Peyer's patch (tissue), 4 donors: ENCODE data around the gene FTO. TPM values are rescaled to one million over a fixed set of nuclear protein-coding genes. Genes with fewer than 3 reads are reported as not detected.

ENCODE experiments used
- DNase-seq, 3 donors: peaks; one replicate each; pipeline ENCODE4 v3.0.0-alpha.2; 2017 to 2019
- H3K27ac ChIP-seq, 4 donors: fragments of 200-600 bp; sonication (generic); one replicate each; pipeline ENCODE4 v1.5.1; 2016 to 2019
- H3K27me3 ChIP-seq, 2 donors: fragments of 200-600 bp; sonication (generic); one replicate each; pipeline ENCODE4 v1.5.1; 2019
- H3K36me3 ChIP-seq, 3 donors: fragments of 200-600 bp; sonication (generic); one replicate each; pipeline ENCODE4 v1.5.1; 2016 to 2019
- H3K4me1 ChIP-seq, 4 donors: fragments of 200-600 bp; sonication (generic); one replicate each; pipeline ENCODE4 v1.5.1; 2016 to 2019
- H3K4me3 ChIP-seq, 4 donors: fragments of 200-600 bp; sonication (generic); 1 replicate in 3 of 4; 2 replicates in 1 of 4; pipeline ENCODE4 v1.5.1; 2016 to 2019; ENCODE audit warnings: mild to moderate bottlenecking in 1 of 4
- H3K9me3 ChIP-seq, 4 donors: fragments of 200-600 bp; sonication (generic); one replicate each; pipeline ENCODE4 v1.5.1; 2016 to 2019; ENCODE audit warnings: mild to moderate bottlenecking in 1 of 4
- CTCF ChIP-seq, 6 experiments: fragments of 450-650 bp in 4 of 6; fragments of 200-600 bp in 2 of 6; sonication (generic) in 1 of 6; IDR thresholded peaks; one replicate each; pipeline ENCODE4 v1.5.1; 2017 to 2019; ENCODE audit warnings: antibody characterized with exemption in 6 of 6, mild to moderate bottlenecking in 3 of 6, moderate library complexity in 1 of 6
- POLR2A ChIP-seq, 2 donors: fragments of 450-650 bp; IDR thresholded peaks; one replicate each; pipeline ENCODE4 v1.5.1; 2017; ENCODE audit warnings: antibody characterized with exemption in 2 of 2, mild to moderate bottlenecking in 2 of 2, moderate library complexity in 2 of 2
- total RNA-seq, 4 donors: library from RNA; depleted of rRNA; stranded (reverse); fragments of >200 nt; gene quantifications; one replicate each; pipeline ENCODE4 v1.1.0, GENCODE V29; 2016

The FTO gene
- total RNA-seq, 4 donors from 2014 or later = 37.0 to 95.7 (median 45.1) TPM

DNA sequence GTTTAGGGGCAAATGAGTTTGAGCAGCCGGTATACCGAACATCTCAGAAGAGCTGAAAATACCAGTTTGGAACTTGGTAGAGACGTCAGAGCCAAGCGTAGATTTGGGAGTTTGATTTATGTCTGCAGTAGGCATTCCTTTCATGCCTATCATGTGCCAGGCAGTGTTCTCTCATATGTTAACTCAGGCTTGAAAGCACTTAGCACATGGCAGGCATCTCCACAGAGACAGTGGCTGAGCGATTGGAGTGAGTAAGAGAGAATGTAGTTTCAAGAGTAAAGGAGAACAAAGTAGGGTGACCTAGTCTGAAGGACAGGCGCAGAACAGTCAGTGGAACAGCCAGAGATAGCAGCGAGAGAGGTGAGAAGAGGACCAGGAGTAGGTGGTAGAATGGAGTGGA is 207.0 kb downstream of the FTO start:
- DNase-seq = no peak
- no peaks in the 10 kb centered on the region for H3K27me3 ChIP-seq
- no peaks in the 10 kb centered on the region for H3K36me3 ChIP-seq
- H3K9me3 ChIP-seq = no peaks in the 10 kb centered on the region
- TF ChIP-seq POLR2A (IDR thresholded peaks at IDR 0.05) (no peak), CTCF (IDR thresholded peaks at IDR 0.05) (no peak)
- H3K4me1 ChIP-seq = peaks cover 0 to 6% (median 0%) of the 10 kb centered on the region in 4 donors
- H3K4me3 ChIP-seq = no peak overlapping the region
- no peak overlapping the region for H3K27ac ChIP-seq

DNA sequence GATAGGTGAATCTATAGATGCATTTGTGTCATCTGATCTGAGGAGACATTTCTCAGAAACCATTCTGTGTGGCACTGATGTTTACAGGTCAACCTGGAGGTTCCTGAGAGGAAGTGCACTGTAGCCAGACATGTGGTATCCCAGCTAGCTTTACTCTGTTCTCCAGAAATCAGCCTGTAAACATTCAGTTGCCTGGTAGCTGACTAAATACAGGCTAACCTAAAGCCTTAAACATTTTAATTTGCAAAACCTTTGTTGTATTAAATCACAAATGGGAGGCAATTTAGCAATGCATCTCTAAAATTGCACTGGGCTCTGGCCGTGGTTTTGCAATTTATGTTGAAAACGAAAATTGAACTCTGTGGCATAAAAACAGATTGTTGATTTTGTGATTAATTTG is 207.6 kb downstream of the FTO start:
- Histone ChIP-seq H3K27ac (no peak overlapping the region), H3K36me3 (no peaks in the 10 kb centered on the region), H3K4me3 (no peak overlapping the region), H3K4me1 (peaks cover 0 to 6% (median 0%) of the 10 kb centered on the region in 4 donors), H3K9me3 (no peaks in the 10 kb centered on the region), H3K27me3 (no peaks in the 10 kb centered on the region)
- no peak for DNase-seq
- TF ChIP-seq POLR2A (IDR thresholded peaks at IDR 0.05) (no peak), CTCF (IDR thresholded peaks at IDR 0.05) (no peak)

DNA sequence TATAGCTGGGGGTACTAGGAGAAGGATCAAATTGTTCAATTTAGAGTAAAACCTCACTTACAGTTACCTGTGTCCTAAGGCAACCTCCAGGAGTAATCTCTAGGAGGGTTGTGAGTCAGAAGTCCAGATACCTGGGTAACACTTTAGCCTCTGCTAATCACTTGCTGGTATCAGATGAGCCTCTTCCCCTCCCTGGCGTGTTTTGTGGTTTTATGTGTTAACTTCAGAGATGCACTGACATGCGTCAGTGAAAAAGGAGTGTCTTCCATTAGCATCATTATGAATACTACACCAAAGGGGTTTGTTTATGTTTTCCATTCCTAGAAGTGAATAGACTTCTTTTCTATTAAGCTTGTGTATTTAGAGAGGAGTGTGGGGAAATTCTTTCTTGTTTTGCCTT is 208.2 kb downstream of the FTO start:
- no peak for DNase-seq
- TF ChIP-seq POLR2A (IDR thresholded peaks at IDR 0.05) = no peak
- Histone ChIP-seq H3K4me3 (no peak overlapping the region), H3K4me1 (peaks cover 0 to 6% (median 0%) of the 10 kb centered on the region in 4 donors), H3K36me3 (no peaks in the 10 kb centered on the region), H3K9me3 (no peaks in the 10 kb centered on the region), H3K27me3 (no peaks in the 10 kb centered on the region), H3K27ac (no peak overlapping the region)

GRCh38 chr16:53913099-53913870 is 209.3 kb downstream of the FTO start:
- Histone ChIP-seq H3K4me3 (no peak overlapping the region), H3K4me1 (peaks cover 0 to 6% (median 0%) of the 10 kb centered on the region in 4 donors), H3K36me3 (no peaks in the 10 kb centered on the region), H3K9me3 (no peaks in the 10 kb centered on the region), H3K27ac (no peak overlapping the region), H3K27me3 (no peaks in the 10 kb centered on the region)
- TF ChIP-seq CTCF (IDR thresholded peaks at IDR 0.05) (no peak), POLR2A (IDR thresholded peaks at IDR 0.05) (no peak)
- no peak for DNase-seq

DNA sequence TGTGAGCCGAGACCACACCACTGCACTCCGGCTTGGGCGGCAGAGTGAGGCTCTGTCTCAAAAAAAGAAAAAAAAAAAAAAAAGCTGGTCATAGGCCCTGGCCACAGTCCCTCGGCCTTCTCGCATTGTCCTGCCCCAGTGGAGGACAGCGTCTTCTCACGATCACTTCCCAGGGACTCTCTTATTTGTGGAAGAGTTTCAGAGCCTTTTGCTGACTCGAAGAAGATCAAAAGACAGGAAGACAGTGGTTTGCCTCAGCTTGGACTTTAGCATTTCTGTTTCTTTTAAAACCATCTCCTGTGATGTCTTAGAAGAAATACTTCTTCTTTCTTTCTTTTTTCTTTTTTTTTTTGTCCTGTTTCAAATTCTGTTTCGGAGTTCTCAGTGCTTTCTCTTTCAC is 210.0 kb downstream of the FTO start:
- DNase-seq = no peak
- TF ChIP-seq CTCF (IDR thresholded peaks at IDR 0.05) (no peak), POLR2A (IDR thresholded peaks at IDR 0.05) (no peak)
- Histone ChIP-seq H3K36me3 (no peaks in the 10 kb centered on the region), H3K27me3 (no peaks in the 10 kb centered on the region), H3K27ac (no peak overlapping the region), H3K4me1 (peaks cover 0 to 6% (median 0%) of the 10 kb centered on the region in 4 donors), H3K9me3 (no peaks in the 10 kb centered on the region), H3K4me3 (no peak overlapping the region)

GRCh38 chr16:53914736-53915135 is 210.8 kb downstream of the FTO start:
- peaks cover 0 to 6% (median 0%) of the 10 kb centered on the region in 4 donors for H3K4me1 ChIP-seq
- no peak overlapping the region for H3K27ac ChIP-seq
- TF ChIP-seq CTCF (IDR thresholded peaks at IDR 0.05) = no peak
- no peak for TF ChIP-seq POLR2A (IDR thresholded peaks at IDR 0.05)
- no peaks in the 10 kb centered on the region for H3K36me3 ChIP-seq
- H3K9me3 ChIP-seq = no peaks in the 10 kb centered on the region
- no peak overlapping the region for H3K4me3 ChIP-seq
- DNase-seq = no peak
- no peaks in the 10 kb centered on the region for H3K27me3 ChIP-seq
